GM10266 (cell line): ENCODE measurements around the gene NDUFA3.

Experiments
- DNase-seq: peaks from one replicate; pipeline ENCODE4 v3.0.0; 2012; ENCODE audit errors: extremely low spot score
- CTCF ChIP-seq: IDR thresholded peaks from 2 replicates; pipeline ENCODE4 v1.5.1; 2012; ENCODE audit warnings: mild to moderate bottlenecking, low read depth; ENCODE audit not compliant: control insufficient read depth, insufficient read depth; ENCODE audit errors: missing control alignments

The NDUFA3 gene

GRCh38 chr19:54102421-54103169 lies at the start of gene NDUFA3:
Gene NDUFA3, plus strand, starts transcription at chr19:54102855. Its CDS starts 24 bp downstream, at chr19:54102879.
- TF ChIP-seq CTCF = no peak
- peak; percentile 99 for DNase-seq

- no peak for DNase-seq
- TF ChIP-seq CTCF = no peak
Measured at GRCh38 chr19:54062643-54063042, 40.0 kb upstream of the NDUFA3 start.

GRCh38 chr19:54063350-54064116 lies 39.1 kb upstream of the NDUFA3 start, which contains the start of gene VSTM1:
Gene VSTM1, minus strand, starts transcription at chr19:54063897. Its CDS starts 120 bp downstream, at chr19:54063777.
- no peak for TF ChIP-seq CTCF
- DNase-seq = no peak

- DNase-seq = no peak
- TF ChIP-seq CTCF = no peak
Measured at GRCh38 chr19:54069470-54069869, 33.2 kb upstream of the NDUFA3 start.

- DNase-seq = no peak
- no peak for TF ChIP-seq CTCF
Measured at GRCh38 chr19:54073829-54074228, 28.8 kb upstream of the NDUFA3 start.

- DNase-seq = no peak
- no peak for TF ChIP-seq CTCF
Measured at GRCh38 chr19:54074851-54075250, 27.8 kb upstream of the NDUFA3 start.

GRCh38 chr19:54077334-54077733 lies 25.3 kb upstream of the NDUFA3 start:
- TF ChIP-seq CTCF = no peak
- DNase-seq = no peak
